ENCODE measurements around the gene RPS19BP1. TPM values are rescaled to one million over a fixed set of nuclear protein-coding genes. Genes with fewer than 3 reads are reported as not detected.
A peak's percentile ranks its signal among the peaks of the same experiment; 100 is the strongest.

The RPS19BP1 gene
- total RNA-seq, 1 experiment from 2014 or later: 85.8 TPM

DNA sequence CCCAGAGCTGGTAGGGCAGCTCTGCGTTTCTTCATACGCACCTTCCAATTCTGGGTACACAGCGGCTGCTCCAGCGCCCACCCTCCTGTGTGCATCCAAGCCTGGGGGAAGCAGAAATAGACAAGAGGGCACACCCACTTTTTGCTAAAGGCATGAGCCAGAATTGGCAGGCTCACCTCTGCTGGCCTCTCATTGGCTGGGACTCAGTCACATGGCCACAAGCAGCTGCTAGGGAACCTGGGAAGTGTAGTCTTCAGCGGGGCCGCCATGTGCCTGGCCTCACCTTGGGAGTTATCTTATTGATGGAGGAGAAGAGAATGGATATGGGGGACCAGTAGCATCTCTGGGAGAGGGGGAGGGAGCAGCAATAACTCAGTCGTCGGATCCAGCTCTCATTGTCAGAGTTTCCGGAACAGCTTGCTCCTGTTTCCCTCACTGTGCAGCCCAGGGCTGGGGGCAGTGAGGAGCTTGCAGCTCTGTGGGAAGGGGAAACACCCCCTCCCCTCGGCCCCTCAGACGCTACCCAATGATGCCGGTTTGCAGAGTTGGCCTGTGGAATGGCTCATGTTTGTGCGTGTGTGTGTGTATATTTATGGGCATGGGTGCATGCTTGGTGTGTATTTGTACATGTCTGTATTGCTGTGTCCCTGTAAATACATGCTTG is 42.3 kb downstream of the RPS19BP1 start:
- ChIA-PET POLR2A (interaction anchor here (0.8 to 1.4 kb wide), 3 partner anchors 16 to 39 kb away, joined by 3 to 7 read pairs (median 4); partner anchors contain the start of gene ATF4), CTCF (interaction anchor here (0.6 to 2.2 kb wide), 5 partner anchors 12 to 332 kb away, joined by 3 to 8 read pairs (median 5); partner anchors contain the start of gene MIEF1)
- Mint-ChIP-seq H3K27ac (ENCODE audit: unreplicated experiment) (no peak overlapping the region), H3K4me1 (ENCODE audit: low read depth, unreplicated experiment) (peaks cover 17% of the 10 kb centered on the region), H3K4me3 (ENCODE audit: unreplicated experiment) (no peak overlapping the region), H3K27me3 (ENCODE audit: insufficient read depth, unreplicated experiment) (no peaks in the 10 kb centered on the region), H3K9me3 (ENCODE audit: unreplicated experiment) (no peaks in the 10 kb centered on the region), H3K36me3 (ENCODE audit: insufficient read depth, unreplicated experiment) (peaks cover 17% of the 10 kb centered on the region)
- Histone ChIP-seq H3K4me3 (ENCODE audit: low read depth, low read length) (no peak overlapping the region), H3K9me3 (no peaks in the 10 kb centered on the region), H3K36me3 (ENCODE audit: control insufficient read depth, insufficient read depth, low read length) (no peaks in the 10 kb centered on the region), H3K4me1 (peaks cover 16% of the 10 kb centered on the region), H3K27me3 (replicated peaks; ENCODE audit: control insufficient read depth, insufficient read depth, low read length) (no peaks in the 10 kb centered on the region)
- DNase-seq: peak; percentile 75 to 84
- BruUV-seq (replicated peaks): no TSS peak
- intact Hi-C loops (cut with micrococcal nuclease; ENCODE audit: unreplicated experiment): loop anchor here (1.0 to 5.0 kb wide), 4 partner anchors 12 to 42 kb away; partner anchors contain the start of genes MIEF1 and RPS19BP1
- TF ChIP-seq, protein P1, sequence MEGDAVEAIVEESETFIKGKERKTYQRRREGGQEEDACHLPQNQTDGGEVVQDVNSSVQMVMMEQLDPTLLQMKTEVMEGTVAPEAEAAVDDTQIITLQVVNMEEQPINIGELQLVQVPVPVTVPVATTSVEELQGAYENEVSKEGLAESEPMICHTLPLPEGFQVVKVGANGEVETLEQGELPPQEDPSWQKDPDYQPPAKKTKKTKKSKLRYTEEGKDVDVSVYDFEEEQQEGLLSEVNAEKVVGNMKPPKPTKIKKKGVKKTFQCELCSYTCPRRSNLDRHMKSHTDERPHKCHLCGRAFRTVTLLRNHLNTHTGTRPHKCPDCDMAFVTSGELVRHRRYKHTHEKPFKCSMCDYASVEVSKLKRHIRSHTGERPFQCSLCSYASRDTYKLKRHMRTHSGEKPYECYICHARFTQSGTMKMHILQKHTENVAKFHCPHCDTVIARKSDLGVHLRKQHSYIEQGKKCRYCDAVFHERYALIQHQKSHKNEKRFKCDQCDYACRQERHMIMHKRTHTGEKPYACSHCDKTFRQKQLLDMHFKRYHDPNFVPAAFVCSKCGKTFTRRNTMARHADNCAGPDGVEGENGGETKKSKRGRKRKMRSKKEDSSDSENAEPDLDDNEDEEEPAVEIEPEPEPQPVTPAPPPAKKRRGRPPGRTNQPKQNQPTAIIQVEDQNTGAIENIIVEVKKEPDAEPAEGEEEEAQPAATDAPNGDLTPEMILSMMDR (IDR thresholded peaks at IDR 0.05; ENCODE audit: insufficient read depth in 1 of 2, low read depth in 1 of 2, low read length in 1 of 2, severe bottlenecking in 1 of 2, unreplicated experiment in 1 of 2): no peak

GRCh38 chr22:39489094-39490068 is 43.2 kb downstream of the RPS19BP1 start:
- Mint-ChIP-seq H3K36me3 (ENCODE audit: insufficient read depth, unreplicated experiment) (peaks cover 17% of the 10 kb centered on the region), H3K4me3 (ENCODE audit: unreplicated experiment) (no peak overlapping the region), H3K27me3 (ENCODE audit: insufficient read depth, unreplicated experiment) (no peaks in the 10 kb centered on the region), H3K27ac (ENCODE audit: unreplicated experiment) (peak overlapping the region; percentile 26), H3K9me3 (ENCODE audit: unreplicated experiment) (no peaks in the 10 kb centered on the region), H3K4me1 (ENCODE audit: low read depth, unreplicated experiment) (peaks cover 11% of the 10 kb centered on the region)
- POLR2A ChIA-PET: interaction anchor here (0.8 to 1.4 kb wide), 3 partner anchors 15 to 40 kb away, joined by 3 to 7 read pairs (median 4); partner anchors contain the start of gene ATF4
- intact Hi-C loops (cut with micrococcal nuclease; ENCODE audit: unreplicated experiment): loop anchor here (1.0 to 5.0 kb wide), 4 partner anchors 13 to 43 kb away; partner anchors contain the start of genes MIEF1 and RPS19BP1
- H3K4me3 ChIP-seq (ENCODE audit: low read depth, low read length): no peak overlapping the region
- no peaks in the 10 kb centered on the region for H3K9me3 ChIP-seq
- H3K4me1 ChIP-seq: peaks cover 16% of the 10 kb centered on the region
- CTCF ChIA-PET: interaction anchor here (0.6 to 2.2 kb wide), 5 partner anchors 13 to 443 kb away, joined by 3 to 8 read pairs (median 5); partner anchors contain the start of gene MIEF1
- TF ChIP-seq, protein P1 (IDR thresholded peaks at IDR 0.05; ENCODE audit: insufficient read depth in 1 of 2, low read depth in 1 of 2, low read length in 1 of 2, severe bottlenecking in 1 of 2, unreplicated experiment in 1 of 2): no peak
- TSS peak; percentile 16 for BruUV-seq (replicated peaks)
- DNase-seq: no peak
- H3K36me3 ChIP-seq (ENCODE audit: control insufficient read depth, insufficient read depth, low read length): no peaks in the 10 kb centered on the region
- H3K27me3 ChIP-seq (replicated peaks; ENCODE audit: control insufficient read depth, insufficient read depth, low read length): no peaks in the 10 kb centered on the region

- H3K4me1 ChIP-seq: peaks cover 12% of the 10 kb centered on the region
- H3K4me3 Mint-ChIP-seq (ENCODE audit: unreplicated experiment): no peak overlapping the region
- H3K4me3 ChIP-seq (ENCODE audit: low read depth, low read length): no peak overlapping the region
- no peaks in the 10 kb centered on the region for H3K9me3 ChIP-seq
- intact Hi-C loops (cut with micrococcal nuclease; ENCODE audit: unreplicated experiment): no loop called here
- CTCF ChIA-PET: interaction anchor here (2.0 kb wide), 1 partner anchor 26 kb away, joined by 5 read pairs; no protein-coding TSS in a partner anchor
- H3K36me3 ChIP-seq (ENCODE audit: control insufficient read depth, insufficient read depth, low read length): no peaks in the 10 kb centered on the region
- BruUV-seq (replicated peaks): no TSS peak
- no peak overlapping the region for H3K27ac Mint-ChIP-seq (ENCODE audit: unreplicated experiment)
- POLR2A ChIA-PET: no interaction called here
- DNase-seq: no peak
- no peaks in the 10 kb centered on the region for H3K9me3 Mint-ChIP-seq (ENCODE audit: unreplicated experiment)
- TF ChIP-seq, protein P1 (IDR thresholded peaks at IDR 0.05; ENCODE audit: insufficient read depth in 1 of 2, low read depth in 1 of 2, low read length in 1 of 2, severe bottlenecking in 1 of 2, unreplicated experiment in 1 of 2): no peak
- H3K27me3 ChIP-seq (replicated peaks; ENCODE audit: control insufficient read depth, insufficient read depth, low read length): no peaks in the 10 kb centered on the region
- H3K4me1 Mint-ChIP-seq (ENCODE audit: low read depth, unreplicated experiment): peaks cover 8% of the 10 kb centered on the region
- H3K36me3 Mint-ChIP-seq (ENCODE audit: insufficient read depth, unreplicated experiment): peaks cover 15% of the 10 kb centered on the region
- no peaks in the 10 kb centered on the region for H3K27me3 Mint-ChIP-seq (ENCODE audit: insufficient read depth, unreplicated experiment)
Observed at GRCh38 chr22:39488563-39489083, 43.9 kb downstream of the RPS19BP1 start.
